Sigmoid colon (tissue), 4 donors: ENCODE results near the gene LHX8.

Experiments used
- CTCF ChIP-seq, 4 experiments: fragments of 450-650 bp in 3 of 4; fragments of 200-600 bp in 1 of 4; IDR thresholded peaks; one replicate each; pipeline ENCODE4 v1.5.1; 2016 to 2019; ENCODE audit warnings: antibody characterized with exemption in 4 of 4, mild to moderate bottlenecking in 3 of 4, moderate library complexity in 2 of 4
- POLR2A ChIP-seq, 2 donors: fragments of 450-650 bp; IDR thresholded peaks; one replicate each; pipeline ENCODE4 v1.6.1; 2016; ENCODE audit warnings: antibody characterized with exemption in 2 of 2, mild to moderate bottlenecking in 2 of 2, moderate library complexity in 2 of 2
- POLR2AphosphoS5 ChIP-seq, 4 donors: sonication (generic); formaldehyde crosslinking; IDR thresholded peaks; one replicate each; pipeline ENCODE4 v1.6.1; 2017; ENCODE audit warnings: antibody characterized with exemption in 4 of 4

GRCh38 chr1:75127916-75128717 is 6.1 kb upstream of the LHX8 start:
- no peak for TF ChIP-seq CTCF (IDR thresholded peaks at IDR 0.05)
- no peak for TF ChIP-seq POLR2AphosphoS5 (IDR thresholded peaks at IDR 0.05)
- no peak for TF ChIP-seq POLR2A (IDR thresholded peaks at IDR 0.05)
